HepG2 (cell line): ENCODE measurements around the gene SCAI. TPM values are rescaled to one million over a fixed set of nuclear protein-coding genes. Genes with fewer than 3 reads are reported as not detected.

Experiments
- ATAC-seq: fragments of 200-7000 bp; cut with Tn5 transposase; 3 replicates; pipeline ENCODE4 v1.9.1; 2020; ENCODE audit warnings: mild to moderate bottlenecking, moderate library complexity
- BruUV-seq: library from RNA; stranded (reverse); fragments of 400-500 nt; replicated peaks from 2 replicates; lab custom pipeline; 2021; lab: Mats Ljungman, UMichigan
- CTCF ChIA-PET: fragments of 300-600 bp; formaldehyde crosslinking; extraction: SDS; loops from one replicate; lab custom pipeline; 2021; ENCODE audit warnings: low total read pairs, inconsistent platforms, low intra/inter-chr PET ratio; lab: Yijun Ruan, JAX
- POLR2A ChIA-PET: fragments of 350-600 bp; sonication (Branson Sonifier 250); formaldehyde crosslinking; loops from one replicate; lab custom pipeline; 2020; ENCODE audit warnings: antibody characterized with exemption, inconsistent platforms; lab: Yijun Ruan, JAX
- DNase-seq: peaks from one replicate; pipeline ENCODE4 v3.0.0-alpha.2; 2015; ENCODE audit warnings: low spot score
- FAIRE-seq: peaks from 3 replicates; lab custom pipeline; 2011; peaks lifted over from hg19 to GRCh38; lab: Jason Lieb, UNC
- H2AFZ ChIP-seq: one replicate; pipeline ENCODE4 v1.6.1; 2011; ENCODE audit warnings: low read length, inconsistent platforms
- H3K27ac ChIP-seq: fragments of 300-600 bp; 3 replicates; pipeline ENCODE4 v1.8.0; 2011; ENCODE audit warnings: mixed run types, mild to moderate bottlenecking, mixed read lengths, low read length, inconsistent platforms; ENCODE audit not compliant: insufficient read depth; ENCODE audit errors: extremely low read length
- H3K27me3 ChIP-seq, 2 experiments: fragments of 200-600 bp in 1 of 2; 2 replicates in 1 of 2; 3 replicates in 1 of 2; pipeline versions ENCODE4 v1.6.0 to v1.8.0; 2011; ENCODE audit warnings: low read length in 2 of 2, mild to moderate bottlenecking in 2 of 2, moderate library complexity in 2 of 2, inconsistent platforms in 1 of 2; ENCODE audit not compliant: insufficient read depth in 2 of 2, control insufficient read depth in 1 of 2
- H3K36me3 ChIP-seq, 2 experiments: fragments of 200-600 bp in 1 of 2; replicated peaks in 1 of 2; 2 replicates in 1 of 2; 3 replicates in 1 of 2; pipeline versions ENCODE4 v1.5.1 to v1.8.0; 2011; ENCODE audit warnings: low read length in 2 of 2, inconsistent platforms in 1 of 2; ENCODE audit not compliant: insufficient read depth in 2 of 2, control insufficient read depth in 1 of 2
- H3K4me1 ChIP-seq: 2 replicates; pipeline ENCODE4 v1.5.1; 2012; ENCODE audit warnings: low read length, inconsistent platforms; ENCODE audit not compliant: insufficient read depth
- H3K4me2 ChIP-seq: 2 replicates; pipeline ENCODE4 v1.6.0; 2011; ENCODE audit warnings: low read depth, low read length, inconsistent platforms
- H3K4me3 ChIP-seq, 3 experiments: fragments of 200-600 bp in 1 of 3; sonication (generic), shearing (Covaris generic) in 1 of 3; replicated peaks in 1 of 3; 2 replicates each; pipeline ENCODE4 v1.5.1; 2011 to 2016; ENCODE audit warnings: low read length in 3 of 3, inconsistent platforms in 2 of 3, low read depth in 2 of 3, mild to moderate bottlenecking in 2 of 3, control low read depth in 1 of 3, mixed read lengths in 1 of 3; ENCODE audit not compliant: insufficient read depth in 1 of 3
- H3K79me2 ChIP-seq: one replicate; pipeline ENCODE4 v1.6.1; 2011; ENCODE audit warnings: low read length, inconsistent platforms; ENCODE audit not compliant: insufficient read depth
- H3K9ac ChIP-seq: 2 replicates; pipeline ENCODE4 v1.6.0; 2011; ENCODE audit warnings: mild to moderate bottlenecking, low read depth, low read length, inconsistent platforms; ENCODE audit not compliant: insufficient read depth
- H3K9me3 ChIP-seq: 2 replicates; pipeline ENCODE4 v1.5.1; 2012; ENCODE audit warnings: mild to moderate bottlenecking, low read length
- H4K20me1 ChIP-seq: 2 replicates; pipeline ENCODE4 v1.6.0; 2011; ENCODE audit warnings: inconsistent platforms, mild to moderate bottlenecking, low read length, moderate library complexity; ENCODE audit not compliant: insufficient read depth
- CEBPB ChIP-seq: IDR thresholded peaks from 2 replicates; pipeline ENCODE4 v1.6.1; 2011; ENCODE audit warnings: low read depth, low read length, improper control_type of control experiment, borderline replicate concordance
- JDP2 ChIP-seq: sonication (generic); formaldehyde crosslinking; IDR thresholded peaks from 2 replicates; pipeline ENCODE4 v1.8.1; 2022; ENCODE audit warnings: missing genetic modification reagents, borderline replicate concordance
- KDM5B ChIP-seq: sonication (generic); formaldehyde crosslinking; IDR thresholded peaks from 2 replicates; pipeline ENCODE4 v1.4.0; 2020; ENCODE audit warnings: missing genetic modification reagents, mild to moderate bottlenecking, borderline replicate concordance
- MBNL3 ChIP-seq: fragments of 250-450 bp; sonication (Bioruptor Pico); conservative IDR thresholded peaks from 2 replicates; pipeline ENCODE4 v1.8.0; 2022; ENCODE audit warnings: mild to moderate bottlenecking, inconsistent platforms
- NCOA1 ChIP-seq: sonication (generic); formaldehyde crosslinking; IDR thresholded peaks from 2 replicates; pipeline ENCODE4 v1.9.0; 2021; ENCODE audit warnings: missing genetic modification reagents
- PTBP1 ChIP-seq: fragments of 200-400 bp; formaldehyde crosslinking; IDR thresholded peaks from 2 replicates; pipeline ENCODE4 v1.6.1; 2018; ENCODE audit warnings: low read length, low read depth; ENCODE audit not compliant: poor library complexity, severe bottlenecking
- ZBTB49 ChIP-seq: sonication (generic); formaldehyde crosslinking; IDR thresholded peaks from 2 replicates; pipeline ENCODE4 v1.4.0; 2020; ENCODE audit warnings: missing genetic modification reagents, borderline replicate concordance
- ZNF468 ChIP-seq: sonication (generic); formaldehyde crosslinking; IDR thresholded peaks from 2 replicates; pipeline ENCODE4 v1.8.0; 2022; ENCODE audit warnings: mild to moderate bottlenecking, moderate library complexity, missing genetic modification reagents
- ZNF563 ChIP-seq: sonication (generic); formaldehyde crosslinking; IDR thresholded peaks from 2 replicates; pipeline ENCODE4 v1.8.0; 2022; ENCODE audit warnings: mild to moderate bottlenecking, moderate library complexity, missing genetic modification reagents
- WGBS: methylation state at CpG from one replicate; pipeline ENCODE4 v1.1.6; 2017; ENCODE audit warnings: low lambda C conversion rate; 5-methylcytosine and 5-hydroxymethylcytosine counted together
- in situ Hi-C: cut with HindIII; loops from 2 replicates; pipeline ENCODE4 v1.10.0; 2017; ENCODE audit warnings: low pct_unique_long_range_greater_than_20kb; ENCODE audit not compliant: extremely low pct_ligation_motif_present
- intact Hi-C: fragments of 100-400 bp; cut with micrococcal nuclease; formaldehyde crosslinking; loops from one replicate; pipeline ENCODE4 v1.10.0; 2022; ENCODE audit not compliant: unreplicated experiment
- polyA plus RNA-seq, 8 experiments: library from polyadenylated mRNA; depleted of rRNA in 3 of 8; stranded (reverse) in 7 of 8; unstranded in 1 of 8; fragments of >200 nt; fragmentation: Illumina TruSeq in 4 of 8; extraction: Trizol in 4 of 8; gene quantifications; 2 replicates each; pipeline versions ENCODE4 v1.2.1 to v1.2.3, GENCODE V29; 2011 to 2016; ENCODE audit warnings: low read depth in 4 of 8, missing spikeins in 1 of 8, mixed read lengths in 1 of 8; ENCODE audit not compliant: insufficient read depth in 1 of 8
- total RNA-seq, 5 experiments: library from RNA; depleted of rRNA; stranded (reverse); fragments of >200 nt; fragmentation: Illumina TruSeq; extraction: Trizol; gene quantifications; 2 replicates each; pipeline ENCODE4 v1.2.3, GENCODE V29; 2016; ENCODE audit warnings: low read depth in 1 of 5

SCAI gene
- total and polyA plus RNA-seq, 2 of the 13 experiments (the other 11 are each of a cell fraction or from before 2014, with no cell fraction given) = 4.4 to 8.4 TPM

GRCh38 chr9:124932333-124932732 is 211.0 kb downstream of the SCAI start (continued):
- no peak for TF ChIP-seq NCOA1 (CRISPR knock-in tag)

- FAIRE-seq = no peak
- BruUV-seq = no TSS peak
- TF ChIP-seq MBNL3 (no peak), CEBPB (no peak), ZNF468 (CRISPR knock-in tag) (no peak), KDM5B (CRISPR knock-in tag) (no peak), ZBTB49 (CRISPR knock-in tag) (no peak), JDP2 (CRISPR knock-in tag) (no peak), PTBP1 (no peak), ZNF563 (no peak)
- no peaks in the 10 kb centered on the region for H4K20me1 ChIP-seq
- H3K9ac ChIP-seq = no peak overlapping the region
- CTCF ChIA-PET = no interaction called here
- POLR2A ChIA-PET = no interaction called here
- no peaks in the 10 kb centered on the region for H3K79me2 ChIP-seq
- ATAC-seq = no peak
- H3K36me3 ChIP-seq = peaks cover 11 to 37% of the 10 kb centered on the region in 2 experiments
- DNase-seq = no peak
- no peak overlapping the region for H2AFZ ChIP-seq
- H3K27ac ChIP-seq = no peak overlapping the region
- H3K9me3 ChIP-seq = no peaks in the 10 kb centered on the region
- no peak overlapping the region for H3K4me2 ChIP-seq
- 100% methylated on average over 3 of the region's 3 CpGs for whole genome bisulfite sequencing
- no peak overlapping the region for H3K4me3 ChIP-seq
- in situ Hi-C loops = no loop called here
- intact Hi-C loops = no loop called here
- H3K27me3 ChIP-seq = no peaks in the 10 kb centered on the region
- no peaks in the 10 kb centered on the region for H3K4me1 ChIP-seq
Observed at GRCh38 chr9:124929464-124929863, 213.9 kb downstream of the SCAI start.
